ENCODE data around the gene COL9A3.

DNA sequence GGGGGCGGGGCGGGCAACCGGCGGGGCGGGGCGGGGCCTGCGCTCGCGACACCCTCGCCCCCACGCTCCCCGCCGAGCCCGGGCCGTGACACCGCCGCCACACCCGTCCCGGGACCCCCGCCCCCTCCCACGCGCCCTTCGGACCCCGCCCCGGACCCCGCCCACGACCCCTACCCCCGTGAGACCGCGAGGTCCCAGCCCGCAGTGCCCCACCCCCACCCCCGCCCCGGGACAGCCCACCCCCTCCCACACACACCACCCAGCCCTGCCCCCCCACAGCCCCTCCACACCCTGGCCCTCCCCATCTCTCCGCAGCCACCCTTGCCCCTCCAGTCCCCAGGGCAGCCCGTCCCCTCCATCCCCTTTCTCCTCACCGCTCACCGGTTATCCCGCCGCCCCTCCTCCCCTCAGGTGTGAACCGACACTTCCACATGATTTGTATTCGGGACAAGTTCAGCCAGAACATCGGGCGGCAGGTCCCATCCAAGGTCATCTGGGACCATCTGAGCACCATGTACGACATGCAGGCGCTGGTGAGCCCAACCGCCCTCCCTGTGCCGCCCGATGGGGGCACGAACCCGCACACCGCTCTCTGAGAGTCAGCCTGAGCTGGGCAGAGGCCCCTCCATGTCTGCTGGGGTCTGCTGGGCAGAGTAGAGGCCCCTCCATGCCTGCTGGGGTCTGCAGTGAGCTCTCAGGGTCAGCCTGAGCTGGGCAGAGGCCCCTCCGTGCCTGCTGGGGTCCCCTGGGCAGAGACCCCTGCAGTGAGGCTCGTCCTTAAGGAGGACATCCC, 20.0 kb upstream of the COL9A3 start:
- TF ChIP-seq, protein P1, sequence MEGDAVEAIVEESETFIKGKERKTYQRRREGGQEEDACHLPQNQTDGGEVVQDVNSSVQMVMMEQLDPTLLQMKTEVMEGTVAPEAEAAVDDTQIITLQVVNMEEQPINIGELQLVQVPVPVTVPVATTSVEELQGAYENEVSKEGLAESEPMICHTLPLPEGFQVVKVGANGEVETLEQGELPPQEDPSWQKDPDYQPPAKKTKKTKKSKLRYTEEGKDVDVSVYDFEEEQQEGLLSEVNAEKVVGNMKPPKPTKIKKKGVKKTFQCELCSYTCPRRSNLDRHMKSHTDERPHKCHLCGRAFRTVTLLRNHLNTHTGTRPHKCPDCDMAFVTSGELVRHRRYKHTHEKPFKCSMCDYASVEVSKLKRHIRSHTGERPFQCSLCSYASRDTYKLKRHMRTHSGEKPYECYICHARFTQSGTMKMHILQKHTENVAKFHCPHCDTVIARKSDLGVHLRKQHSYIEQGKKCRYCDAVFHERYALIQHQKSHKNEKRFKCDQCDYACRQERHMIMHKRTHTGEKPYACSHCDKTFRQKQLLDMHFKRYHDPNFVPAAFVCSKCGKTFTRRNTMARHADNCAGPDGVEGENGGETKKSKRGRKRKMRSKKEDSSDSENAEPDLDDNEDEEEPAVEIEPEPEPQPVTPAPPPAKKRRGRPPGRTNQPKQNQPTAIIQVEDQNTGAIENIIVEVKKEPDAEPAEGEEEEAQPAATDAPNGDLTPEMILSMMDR (IDR thresholded peaks at IDR 0.05): no peak
- TF ChIP-seq POLR2A (IDR thresholded peaks at IDR 0.05): no peak
